IMR-90 (cell line): ENCODE measurements around the gene SF3B3. TPM values are rescaled to one million over a fixed set of nuclear protein-coding genes. Genes with fewer than 3 reads are reported as not detected.

Experiments
- ATAC-seq: fragments of 200-7000 bp; cut with Tn5 transposase; 2 replicates; pipeline ENCODE4 v1.9.1; 2020; ENCODE audit warnings: low read depth, mild to moderate bottlenecking, moderate library complexity
- BruUV-seq: library from RNA; stranded (reverse); fragments of 400-500 nt; replicated peaks from 2 replicates; lab custom pipeline; 2021; lab: Mats Ljungman, UMichigan
- CTCF ChIA-PET: fragments of 300-600 bp; formaldehyde crosslinking; extraction: SDS; loops from one replicate; lab custom pipeline; 2021; ENCODE audit warnings: antibody characterized with exemption; lab: Yijun Ruan, JAX
- POLR2A ChIA-PET: fragments of 300-600 bp; sonication (Branson Sonifier 250); formaldehyde crosslinking; loops from one replicate; lab custom pipeline; 2022; ENCODE audit warnings: antibody characterized with exemption; ENCODE audit not compliant: unreplicated experiment; lab: Charles Lee
- DNase-seq: peaks from one replicate; pipeline ENCODE4 v3.0.0; 2013
- H2AFZ ChIP-seq: replicated peaks from 2 replicates; pipeline ENCODE3; 2013; ENCODE audit warnings: low read length, mild to moderate bottlenecking; ENCODE audit not compliant: poor library complexity
- H2AK5ac ChIP-seq: 2 replicates; pipeline ENCODE4 v1.6.1; 2013; ENCODE audit warnings: low read depth, low read length, inconsistent platforms
- H2AK9ac ChIP-seq: replicated peaks from 2 replicates; pipeline ENCODE3; 2013; ENCODE audit warnings: mild to moderate bottlenecking, low read depth, low read length, moderate library complexity; ENCODE audit not compliant: poor library complexity
- H2BK120ac ChIP-seq: 2 replicates; pipeline ENCODE4 v1.6.1; 2013; ENCODE audit warnings: low read depth, low read length, inconsistent platforms
- H2BK15ac ChIP-seq: 3 replicates; pipeline ENCODE4 v1.6.1; 2013; ENCODE audit warnings: low read depth, low read length, inconsistent platforms
- H2BK20ac ChIP-seq: 2 replicates; pipeline ENCODE4 v1.6.1; 2013; ENCODE audit warnings: low read depth, mild to moderate bottlenecking, inconsistent platforms, low read length, moderate library complexity
- H2BK5ac ChIP-seq: 2 replicates; pipeline ENCODE4 v1.6.1; 2013; ENCODE audit warnings: mild to moderate bottlenecking, low read depth, low read length, inconsistent platforms; ENCODE audit not compliant: poor library complexity, severe bottlenecking
- H3K14ac ChIP-seq: replicated peaks from 2 replicates; pipeline ENCODE4 v1.6.1; 2013; ENCODE audit warnings: low read depth, low read length, inconsistent platforms
- H3K18ac ChIP-seq: 2 replicates; pipeline ENCODE4 v1.6.1; 2013; ENCODE audit warnings: low read depth, low read length, control low read depth
- H3K23ac ChIP-seq: 2 replicates; pipeline ENCODE4 v1.6.1; 2013; ENCODE audit warnings: low read depth, low read length, inconsistent platforms
- H3K27ac ChIP-seq: 2 replicates; pipeline ENCODE4 v1.5.1; 2013; ENCODE audit warnings: mild to moderate bottlenecking, control low read depth, low read length; ENCODE audit not compliant: insufficient read depth
- H3K27me3 ChIP-seq: 2 replicates; pipeline ENCODE4 v1.6.1; 2013; ENCODE audit warnings: low read length; ENCODE audit not compliant: control insufficient read depth, insufficient read depth
- H3K36me3 ChIP-seq: 2 replicates; pipeline ENCODE4 v1.6.1; 2013; ENCODE audit warnings: low read length, mixed read lengths; ENCODE audit not compliant: control insufficient read depth, insufficient read depth
- H3K4ac ChIP-seq: 2 replicates; pipeline ENCODE4 v1.6.1; 2013; ENCODE audit warnings: low read depth, low read length, inconsistent platforms
- H3K4me1 ChIP-seq: 2 replicates; pipeline ENCODE4 v1.6.1; 2013; ENCODE audit warnings: low read length, mixed read lengths; ENCODE audit not compliant: control insufficient read depth, insufficient read depth
- H3K4me2 ChIP-seq: 2 replicates; pipeline ENCODE4 v1.6.1; 2013; ENCODE audit warnings: low read depth, mild to moderate bottlenecking, control low read depth, low read length, moderate library complexity
- H3K4me3 ChIP-seq: 2 replicates; pipeline ENCODE4 v1.5.1; 2013; ENCODE audit warnings: low read depth, mild to moderate bottlenecking, control low read depth, low read length, moderate library complexity; ENCODE audit not compliant: insufficient read depth
- H3K56ac ChIP-seq: 2 replicates; pipeline ENCODE4 v1.6.1; 2013; ENCODE audit warnings: low read length, inconsistent platforms; ENCODE audit not compliant: insufficient read depth; ENCODE audit errors: extremely low read depth
- H3K79me1 ChIP-seq, 2 experiments: 2 replicates each; pipeline ENCODE4 v1.6.1; 2013; ENCODE audit warnings: low read length in 2 of 2, inconsistent platforms in 1 of 2, low read depth in 1 of 2
- H3K9ac ChIP-seq: 2 replicates; pipeline ENCODE4 v1.6.1; 2013; ENCODE audit warnings: low read depth, low read length, control low read depth
- H3K9me1 ChIP-seq: 2 replicates; pipeline ENCODE4 v1.6.1; 2013; ENCODE audit warnings: low read length, inconsistent platforms; ENCODE audit not compliant: insufficient read depth
- H3K9me3 ChIP-seq: 2 replicates; pipeline ENCODE4 v1.6.1; 2013; ENCODE audit warnings: low read length; ENCODE audit not compliant: control insufficient read depth, insufficient read depth
- H4K20me1 ChIP-seq: 2 replicates; pipeline ENCODE4 v1.6.1; 2013; ENCODE audit warnings: low read length, inconsistent platforms; ENCODE audit not compliant: insufficient read depth
- H4K5ac ChIP-seq: 2 replicates; pipeline ENCODE4 v1.6.1; 2013; ENCODE audit warnings: mild to moderate bottlenecking, low read depth, low read length, control low read depth
- H4K8ac ChIP-seq, 2 experiments: 2 replicates each; pipeline ENCODE4 v1.6.1; 2013; ENCODE audit warnings: low read depth in 2 of 2, low read length in 2 of 2, control low read depth in 1 of 2, inconsistent platforms in 1 of 2
- H4K91ac ChIP-seq: 2 replicates; pipeline ENCODE4 v1.6.1; 2013; ENCODE audit warnings: low read depth, low read length, inconsistent platforms; ENCODE audit not compliant: insufficient read depth
- BHLHE40 ChIP-seq: fragments of 150-350 bp; IDR thresholded peaks from 2 replicates; pipeline ENCODE4 v1.6.1; 2016; ENCODE audit warnings: mild to moderate bottlenecking, low read depth, low read length
- ELK1 ChIP-seq: fragments of 150-350 bp; IDR thresholded peaks from 2 replicates; pipeline ENCODE4 v1.6.1; 2016; ENCODE audit warnings: low read depth, mild to moderate bottlenecking, low read length, moderate library complexity, borderline replicate concordance
- MAFK ChIP-seq: IDR thresholded peaks from 2 replicates; pipeline ENCODE4 v1.6.1; 2012; ENCODE audit warnings: low read depth, low read length, improper control_type of control experiment
- MAZ ChIP-seq: IDR thresholded peaks from 2 replicates; pipeline ENCODE4 v1.6.1; 2012; ENCODE audit warnings: low read depth, mild to moderate bottlenecking, low read length, improper control_type of control experiment, moderate library complexity, borderline replicate concordance
- MXI1 ChIP-seq: IDR thresholded peaks from 2 replicates; pipeline ENCODE4 v1.6.1; 2012; ENCODE audit warnings: low read depth, mild to moderate bottlenecking, low read length, moderate library complexity, borderline replicate concordance
- NFE2L2 ChIP-seq: fragments of 150-350 bp; IDR thresholded peaks from 2 replicates; pipeline ENCODE4 v1.6.1; 2016; ENCODE audit warnings: low read depth, mild to moderate bottlenecking, low read length
- POLR2A ChIP-seq: IDR thresholded peaks from 2 replicates; pipeline ENCODE4 v1.6.1; 2012; ENCODE audit warnings: mild to moderate bottlenecking, low read depth, low read length
- RAD21 ChIP-seq: IDR thresholded peaks from 2 replicates; pipeline ENCODE4 v1.6.1; 2012; ENCODE audit warnings: low read length, improper control_type of control experiment
- RFX5 ChIP-seq: IDR thresholded peaks from 2 replicates; pipeline ENCODE4 v1.8.0; 2012; ENCODE audit warnings: low read depth, mild to moderate bottlenecking, low read length, moderate library complexity
- SMC3 ChIP-seq: fragments of 150-350 bp; IDR thresholded peaks from 2 replicates; pipeline ENCODE4 v1.6.1; 2016; ENCODE audit warnings: low read depth, mild to moderate bottlenecking, antibody characterized with exemption, low read length, moderate library complexity
- USF2 ChIP-seq: fragments of 150-350 bp; IDR thresholded peaks from 2 replicates; pipeline ENCODE4 v1.6.1; 2017; ENCODE audit warnings: mild to moderate bottlenecking, antibody characterized with exemption, low read length, low read depth
- WGBS, 2 experiments: methylation state at CpG; one replicate each; pipeline versions ENCODE4 v1.1.5 to v1.1.7; 2013; ENCODE audit warnings: missing lambda C conversion rate in 2 of 2; ENCODE audit not compliant: insufficient read length in 1 of 2; ENCODE audit errors: extremely low coverage in 2 of 2; 5-methylcytosine and 5-hydroxymethylcytosine counted together
- dilution Hi-C: fragments of 300-500 bp; cut with HindIII; formaldehyde crosslinking; loops from one replicate; pipeline ENCODE4 v1.14.3; 2018; ENCODE audit warnings: low sequenced_read_pairs; ENCODE audit not compliant: unreplicated experiment
- in situ Hi-C: fragments of 300-500 bp; cut with MboI; formaldehyde crosslinking; loops from 3 replicates; pipeline ENCODE4 v1.14.3; 2019; ENCODE audit warnings: low sequenced_read_pairs, inconsistent platforms, mixed read lengths
- intact Hi-C: fragments of 100-400 bp; cut with micrococcal nuclease; formaldehyde crosslinking; loops from 2 replicates; pipeline ENCODE4 v1.10.0; 2022
- polyA plus RNA-seq, 3 experiments: library from polyadenylated mRNA; depleted of rRNA; stranded (reverse); fragments of >200 nt; gene quantifications; 2 replicates each; pipeline ENCODE4 v1.2.3, GENCODE V29; 2012; ENCODE audit warnings: low replicate concordance in 1 of 3
- total RNA-seq: library from RNA; depleted of rRNA; stranded (reverse); fragments of >200 nt; gene quantifications from 2 replicates; pipeline ENCODE4 v1.2.3, GENCODE V29; 2012

Gene SF3B3
- total and polyA plus RNA-seq, 2 of the 4 experiments (the other 2 are of a cell fraction), result 97.9 to 134 TPM

- ATAC-seq, result no peak
- Histone ChIP-seq H3K4ac (no peak overlapping the region), H2AK5ac (0 out of 2 replicates have a peak overlapping the region, but pooled peaks have one; percentile 8), H3K27me3 (no peaks in the 10 kb centered on the region), H3K9me3 (no peaks in the 10 kb centered on the region), H2BK20ac (no peak overlapping the region), H3K36me3 (peaks cover 72% of the 10 kb centered on the region), H3K27ac (no peak overlapping the region), H3K9me1 (peaks cover 20% of the 10 kb centered on the region), H4K91ac (no peak overlapping the region), H2BK5ac (no peak overlapping the region), H3K4me1 (peaks cover 20% of the 10 kb centered on the region), H3K14ac (no peak overlapping the region), H3K4me2 (no peak overlapping the region), H3K4me3 (no peak overlapping the region), H4K8ac (no peak overlapping the region), H3K79me1 (peaks cover 17 to 75% of the 10 kb centered on the region in 2 experiments), H2BK120ac (no peak overlapping the region), H3K9ac (no peak overlapping the region), H2AFZ (no peak overlapping the region), H3K23ac (no peak overlapping the region), H2BK15ac (no peak overlapping the region), H3K18ac (no peak overlapping the region), H4K5ac (no peak overlapping the region), H4K20me1 (peaks cover 49% of the 10 kb centered on the region), H2AK9ac (no peak overlapping the region), H3K56ac (no peak overlapping the region)
- no peak for TF ChIP-seq RAD21
- TF ChIP-seq NFE2L2, result no peak
- TF ChIP-seq ELK1, result no peak
- no peak for TF ChIP-seq USF2
- no peak for TF ChIP-seq BHLHE40
- no peak for TF ChIP-seq MAZ
- no peak for TF ChIP-seq POLR2A
- no peak for TF ChIP-seq MAFK
- TF ChIP-seq SMC3, result no peak
- TF ChIP-seq MXI1, result no peak
- no peak for TF ChIP-seq RFX5
- dilution Hi-C loops, result no loop called here
- 80% methylated on average over 1 of the region's 6 CpGs; no CpG with 5 or more reads in 1 of the 2 experiments for WGBS, 2 experiments
- in situ Hi-C loops, result loop anchor here (5.0 kb wide), 1 partner anchor 83 kb away; no protein-coding TSS in a partner anchor
- no peak for DNase-seq
- no TSS peak for BruUV-seq
- CTCF ChIA-PET, result no interaction called here
- intact Hi-C loops, result loop anchor here (2.0 to 5.0 kb wide), 3 partner anchors 31 to 83 kb away; no protein-coding TSS in a partner anchor
- POLR2A ChIA-PET, result no interaction called here
These were observed 46.1 kb downstream of the SF3B3 start for GRCh38 chr16:70569752-70570151.
